SK-N-MC (cell line): ENCODE results near the gene NHSL1.

Experiments used
- EZH2 ChIP-seq: fragments of 200-600 bp; sonication (generic); IDR thresholded peaks from one replicate; pipeline ENCODE4 v1.6.1; 2017; ENCODE audit warnings: antibody characterized with exemption
- FOXP2 ChIP-seq: optimal IDR thresholded peaks from 2 replicates; pipeline ENCODE3; 2011; ENCODE audit warnings: mild to moderate bottlenecking, moderate library complexity; ENCODE audit not compliant: insufficient read depth; ENCODE audit errors: extremely low read length, control extremely low read depth
- POLR2AphosphoS5 ChIP-seq: IDR thresholded peaks from 2 replicates; pipeline ENCODE4 v1.6.1; 2012; ENCODE audit warnings: mild to moderate bottlenecking, low read depth, low read length, borderline replicate concordance

DNA sequence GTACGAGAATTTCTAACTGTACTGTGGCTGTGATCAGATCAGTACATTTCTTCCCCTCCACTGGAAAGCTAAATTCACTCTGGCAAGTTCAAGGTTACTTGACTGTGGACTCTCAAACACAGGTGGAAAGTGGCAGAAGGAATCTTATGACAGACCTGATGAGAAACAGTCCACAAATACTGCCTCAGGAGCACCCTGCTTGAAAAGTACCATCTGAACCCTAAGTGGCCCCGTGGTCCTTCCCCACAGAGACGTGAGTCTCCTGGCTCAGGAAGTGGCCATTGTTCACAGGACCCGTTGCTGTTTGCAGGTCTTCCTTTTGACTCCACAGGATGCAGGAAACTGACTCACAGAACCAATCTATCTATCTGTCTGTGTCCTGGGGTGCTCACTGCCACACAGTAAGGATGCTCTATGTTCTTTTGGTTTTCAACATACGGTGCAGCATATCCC lies 47.5 kb upstream of the NHSL1 start:
- no peak for TF ChIP-seq FOXP2
- TF ChIP-seq EZH2: no peak
- TF ChIP-seq POLR2AphosphoS5: no peak
